GF-D8 (cell line): ENCODE data around the gene LBHD1.
"Not testable (repeated sequence)": the region's sequence is repeated elsewhere in the genome, so short reads cannot be mapped to it uniquely, and the experiment has no call there.

Experiments
- DNase-seq: peaks from one replicate; lab custom pipeline; 2025; lab: John Stamatoyannopoulos, UW

LBHD1 gene

GRCh38 chr11:62693624-62694023, 21.6 kb upstream of the LBHD1 start:
- DNase-seq: not testable (repeated sequence)

DNA sequence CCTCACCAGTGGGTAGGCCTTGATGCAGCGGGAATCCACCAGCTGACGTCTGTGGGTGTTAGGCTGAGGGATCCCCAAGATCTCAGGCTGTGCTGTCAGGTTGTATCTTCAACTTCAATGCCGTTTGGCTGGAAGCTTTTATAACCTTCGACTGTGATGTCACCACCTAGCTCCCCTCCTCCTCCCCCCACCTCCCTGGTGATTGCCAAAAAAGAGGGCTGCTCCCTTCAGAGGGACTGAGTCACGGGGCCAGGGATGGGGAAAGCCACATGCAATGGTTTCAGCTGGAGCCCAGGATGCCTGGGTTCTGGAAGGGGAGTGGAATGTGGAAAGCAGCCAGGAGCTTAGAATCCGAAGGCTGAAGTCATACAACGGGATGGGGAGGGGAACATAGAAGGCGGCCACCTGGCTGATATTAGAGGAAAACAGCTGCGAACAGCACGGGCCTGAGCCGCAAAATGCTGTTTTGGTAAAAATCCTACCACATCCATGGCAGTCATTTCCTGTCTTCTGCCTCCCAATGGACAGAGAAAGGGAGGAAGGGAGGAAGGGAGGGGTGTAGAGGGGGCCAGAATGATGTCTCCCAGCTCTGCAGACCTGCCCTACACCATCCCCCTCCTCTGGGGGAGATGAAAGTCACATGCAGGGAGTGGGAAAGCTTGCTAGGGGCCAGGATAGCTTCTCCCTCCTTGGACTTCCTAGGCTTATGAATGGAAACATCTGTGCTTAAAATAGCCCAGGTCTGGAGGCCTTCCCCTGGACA, 17.5 kb upstream of the LBHD1 start, which contains the start of gene LRRN4CL:
Gene LRRN4CL, minus strand, starts transcription at position 110 of the 763 bp plus-strand sequence. CDS start 1,022 bp downstream, outside the sequence.
- no peak for DNase-seq

DNA sequence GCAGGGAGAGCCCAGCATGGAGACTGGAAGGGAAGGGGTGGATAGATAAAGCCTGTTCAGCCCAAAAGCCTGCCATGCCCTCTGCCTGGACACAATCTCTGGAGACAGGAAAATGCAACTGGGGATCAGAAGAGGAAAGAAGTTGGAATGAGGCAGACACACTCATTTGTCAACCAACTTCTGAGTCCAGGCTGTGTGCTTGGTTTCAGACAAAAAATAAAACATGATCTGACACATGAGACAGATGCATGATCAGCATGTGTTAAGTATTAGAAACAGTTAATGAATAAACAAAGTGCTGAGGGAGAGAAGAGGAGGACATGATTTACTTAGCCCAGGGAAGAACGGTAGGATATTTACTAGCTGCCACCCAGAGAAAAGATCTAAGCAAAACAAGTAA, 16.4 kb upstream of the LBHD1 start:
- no peak for DNase-seq

DNA sequence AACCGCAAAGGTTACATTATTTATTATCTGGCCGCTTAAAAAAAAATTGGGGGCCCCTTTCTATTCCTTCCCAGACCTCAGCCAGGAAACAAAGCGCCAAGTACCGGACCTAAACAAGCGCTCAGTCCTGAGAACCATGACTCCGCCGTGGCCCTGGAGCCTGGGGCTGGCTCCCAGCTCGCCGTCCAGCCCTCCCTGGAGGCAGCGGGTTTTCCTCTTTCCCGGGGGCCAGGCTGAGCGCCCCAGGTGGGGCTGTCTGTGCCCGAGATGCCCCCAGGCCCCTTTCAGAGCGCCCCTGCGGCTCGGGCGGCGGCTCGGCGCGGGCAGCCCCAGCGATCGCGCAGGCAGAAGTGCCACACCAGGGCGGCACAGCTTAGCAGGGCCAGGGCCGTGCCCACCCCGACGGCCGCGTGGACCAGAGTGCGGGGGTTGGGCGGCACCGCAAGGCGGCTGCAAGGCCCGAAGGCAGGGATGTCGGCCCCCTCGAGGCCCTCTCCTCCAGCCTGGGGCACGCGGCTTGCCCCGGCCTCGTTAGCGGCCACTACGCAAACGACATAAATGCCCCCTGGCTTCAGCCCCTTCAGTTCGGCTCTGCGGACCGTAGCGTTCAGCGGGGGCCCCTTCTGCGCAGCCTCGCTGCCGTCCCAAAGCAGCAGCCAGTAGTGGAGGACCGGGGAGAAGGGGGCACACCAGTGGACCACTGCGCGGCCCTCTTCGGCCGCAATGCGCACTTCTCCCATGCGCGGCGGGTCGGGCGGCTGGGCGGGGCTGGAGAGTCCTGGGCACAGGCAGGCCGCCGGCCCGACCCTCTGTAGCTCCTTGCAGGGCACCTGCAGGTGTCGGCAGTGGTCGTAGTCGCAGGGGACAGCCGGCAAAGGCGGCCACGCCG, 15.7 kb upstream of the LBHD1 start:
- no peak for DNase-seq

GRCh38 chr11:62682518-62682917, 10.5 kb upstream of the LBHD1 start:
- no peak for DNase-seq

DNA sequence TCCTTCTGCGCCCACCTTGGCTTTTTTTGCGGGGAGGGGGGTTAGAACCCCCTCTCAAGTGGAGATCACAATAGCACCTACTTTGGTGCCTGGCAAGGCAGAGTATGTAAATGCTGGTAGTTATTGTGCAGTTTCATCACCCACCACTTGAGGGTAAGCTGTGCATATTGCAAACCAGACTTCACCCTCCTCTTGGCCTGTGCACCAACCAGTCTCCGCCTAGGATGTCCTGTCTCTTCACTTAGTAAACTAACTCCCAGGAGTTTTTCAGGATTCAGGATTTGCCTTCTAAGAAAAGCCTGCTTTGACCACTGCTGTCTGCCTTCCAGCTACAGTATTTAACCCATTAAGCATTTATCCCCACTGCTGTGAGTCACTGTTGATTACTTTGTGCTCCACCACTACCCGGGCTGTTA, 8.8 kb upstream of the LBHD1 start:
- DNase-seq: peak; percentile 63

- peak; percentile 67 for DNase-seq
Observed at GRCh38 chr11:62678770-62679696, 7.0 kb upstream of the LBHD1 start, which contains the start of gene UBXN1. Gene UBXN1, minus strand, starts transcription at chr11:62679073. Its CDS starts 150 bp downstream, at chr11:62678923.

GRCh38 chr11:62678433-62678769, 6.3 kb upstream of the LBHD1 start:
- DNase-seq: no peak

DNA sequence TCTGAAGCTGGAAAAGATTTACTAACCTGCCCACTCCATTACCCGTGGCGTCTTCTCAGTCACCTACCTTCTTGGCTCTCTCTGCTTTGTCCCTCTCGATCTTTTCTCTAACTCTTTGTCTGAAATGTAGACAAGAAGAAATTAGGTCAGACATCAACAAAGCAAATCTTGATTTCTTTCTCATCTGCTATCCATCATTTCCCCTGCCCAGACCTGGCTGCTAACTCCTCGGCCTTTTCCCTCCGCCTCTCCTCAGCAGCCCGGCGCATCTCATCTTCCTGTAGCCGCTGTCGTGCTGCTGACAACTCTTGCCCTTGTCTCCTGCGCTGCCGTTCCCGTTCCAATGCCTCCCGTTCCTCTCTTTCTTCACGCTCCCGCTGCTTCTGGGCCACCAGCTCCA, 5.6 kb upstream of the LBHD1 start:
- DNase-seq: no peak

DNA sequence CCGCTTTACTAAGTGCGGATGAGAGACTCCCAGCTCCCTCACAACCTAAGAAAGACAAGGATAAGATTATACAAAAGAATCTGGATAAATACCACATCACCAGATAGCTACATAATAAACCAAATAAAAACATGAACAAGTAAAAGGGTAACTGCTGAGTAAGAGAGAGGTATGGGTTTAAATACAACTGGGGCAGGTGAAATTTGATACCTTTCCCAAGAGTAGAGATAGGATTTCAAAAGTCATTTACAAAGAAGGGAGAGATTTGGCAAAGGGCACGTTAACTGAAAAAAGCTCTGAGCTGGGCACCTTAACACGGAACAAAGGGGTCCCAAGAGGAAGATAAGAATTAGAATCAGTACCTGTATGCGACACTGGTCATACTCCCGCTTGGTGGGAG, 5.1 kb upstream of the LBHD1 start:
- DNase-seq: no peak

- DNase-seq: no peak
Observed at GRCh38 chr11:62676698-62677097, 4.6 kb upstream of the LBHD1 start.

- DNase-seq: not testable (repeated sequence)
Observed at GRCh38 chr11:62675415-62675814, 3.3 kb upstream of the LBHD1 start.

DNA sequence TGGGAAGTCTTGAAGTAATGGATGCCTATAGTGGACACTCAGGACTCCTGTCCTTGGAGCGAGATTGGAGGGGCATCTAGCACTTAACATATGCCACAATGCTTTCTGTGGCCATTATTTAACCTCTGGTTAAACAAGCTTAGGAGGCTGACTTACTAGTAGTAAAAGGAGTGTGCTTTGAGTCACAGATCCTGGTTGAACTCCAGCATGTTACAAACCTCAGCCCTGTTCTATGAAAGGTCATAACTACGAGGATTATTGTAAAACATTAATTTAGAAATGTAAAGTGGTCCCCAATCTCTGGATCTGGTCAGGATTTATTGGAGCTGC, 1.1 kb upstream of the LBHD1 start:
- no peak for DNase-seq

DNA sequence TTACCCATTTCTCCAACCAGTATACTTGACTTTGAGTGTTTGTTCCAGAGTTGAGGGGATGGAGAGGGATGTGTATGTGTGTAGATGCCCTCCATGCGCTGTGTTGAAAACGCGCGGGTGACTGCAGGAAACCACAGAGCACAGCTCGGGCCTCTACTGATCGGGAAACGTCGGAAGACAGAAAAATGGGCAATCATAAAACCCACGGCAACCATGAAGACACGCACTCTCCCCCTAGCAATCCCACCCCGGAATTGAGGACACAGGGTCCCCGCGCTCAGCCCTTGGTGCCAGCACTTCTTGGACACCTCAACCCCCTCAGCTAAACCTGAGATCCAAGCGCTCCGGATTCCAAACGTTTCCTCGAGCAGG, 845 bp downstream of the LBHD1 start:
- peak; percentile 71 for DNase-seq

- no peak for DNase-seq
Observed at GRCh38 chr11:62669420-62670161, 2.5 kb downstream of the LBHD1 start.

DNA sequence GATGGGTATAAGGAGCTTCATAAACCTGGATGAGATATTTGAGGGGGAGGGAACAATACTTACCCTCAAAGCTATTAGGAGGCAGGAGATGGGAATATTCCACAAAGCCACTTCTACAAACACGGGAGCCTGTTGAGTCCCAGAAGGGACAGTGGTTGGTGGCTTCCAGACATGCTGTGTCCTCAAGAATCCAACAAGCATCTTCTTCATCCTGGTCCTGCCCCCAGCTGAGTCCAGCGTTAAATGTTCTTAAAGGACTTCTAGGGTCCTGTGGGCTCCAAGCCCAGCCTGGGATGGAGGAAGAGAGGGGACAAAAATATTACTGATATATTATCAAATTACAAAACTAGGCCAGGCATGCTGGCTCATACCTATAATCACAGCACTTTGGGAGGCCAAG, 4.6 kb downstream of the LBHD1 start:
- DNase-seq: no peak

- DNase-seq: no peak
Observed at GRCh38 chr11:62666259-62666926, 5.7 kb downstream of the LBHD1 start.

- DNase-seq: peak; percentile 33
Observed at GRCh38 chr11:62665599-62666258, 6.3 kb downstream of the LBHD1 start.

- peak; percentile 78 for DNase-seq
Observed at GRCh38 chr11:62665075-62665598, 6.9 kb downstream of the LBHD1 start, which contains the start of the genes C11orf98 and CSKMT. Gene C11orf98, minus strand, starts transcription at chr11:62665210. Its CDS starts 41 bp downstream, at chr11:62665169. Gene CSKMT, plus strand, starts transcription at chr11:62665312. Its CDS starts 568 bp downstream, at chr11:62665880.
